HG03469 (cell line): ENCODE data around the gene WASF3.
"Not testable (repeated sequence)": the region's sequence is repeated elsewhere in the genome, so short reads cannot be mapped to it uniquely, and the experiment has no call there.

ENCODE experiments used
- ATAC-seq: cut with Tn5 transposase; IDR thresholded peaks from one replicate; pipeline ENCODE4 v1.9.1; 2021; ENCODE audit warnings: mild to moderate bottlenecking, moderate library complexity, moderate number of reproducible peaks; ENCODE audit not compliant: unreplicated experiment

The WASF3 gene

DNA sequence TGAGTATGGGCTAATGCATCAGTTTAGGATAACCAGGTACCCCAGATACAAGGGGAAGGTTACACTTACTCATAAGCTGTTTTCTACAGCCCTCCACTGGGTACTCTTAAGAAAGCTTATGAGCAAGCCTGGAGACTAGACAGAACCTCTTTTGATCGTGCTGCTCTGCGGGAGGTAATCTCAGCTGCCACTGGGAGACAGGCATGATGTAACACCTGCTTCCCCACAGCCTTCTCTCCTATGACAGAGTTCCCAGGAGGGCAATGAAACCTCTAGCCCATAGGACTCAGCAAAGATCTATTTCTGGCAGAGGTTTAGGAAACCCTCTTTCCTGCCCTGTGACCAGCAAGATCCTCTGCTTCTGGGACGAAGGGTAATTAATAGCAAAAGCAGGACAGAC lies 65.6 kb downstream of the WASF3 start:
- no peak for ATAC-seq

DNA sequence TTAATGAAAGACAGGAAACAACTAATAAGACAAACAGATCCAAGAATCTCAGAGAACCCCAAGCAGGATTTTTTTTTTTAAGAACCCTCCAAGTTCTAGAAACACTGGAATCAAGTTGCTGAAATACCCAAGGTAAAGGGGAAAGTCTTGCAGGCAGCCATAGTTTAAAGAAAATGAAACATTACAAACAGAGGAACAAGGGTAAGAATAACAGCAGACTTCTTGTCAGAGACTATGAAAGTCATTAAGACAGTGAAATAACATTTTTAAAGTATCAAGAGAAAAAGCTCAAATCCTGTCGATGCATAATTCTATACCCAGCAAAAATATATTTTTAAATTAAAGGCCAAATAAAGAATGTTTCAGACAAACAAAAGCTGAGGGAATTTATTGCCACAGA lies 67.1 kb downstream of the WASF3 start:
- no peak for ATAC-seq

DNA sequence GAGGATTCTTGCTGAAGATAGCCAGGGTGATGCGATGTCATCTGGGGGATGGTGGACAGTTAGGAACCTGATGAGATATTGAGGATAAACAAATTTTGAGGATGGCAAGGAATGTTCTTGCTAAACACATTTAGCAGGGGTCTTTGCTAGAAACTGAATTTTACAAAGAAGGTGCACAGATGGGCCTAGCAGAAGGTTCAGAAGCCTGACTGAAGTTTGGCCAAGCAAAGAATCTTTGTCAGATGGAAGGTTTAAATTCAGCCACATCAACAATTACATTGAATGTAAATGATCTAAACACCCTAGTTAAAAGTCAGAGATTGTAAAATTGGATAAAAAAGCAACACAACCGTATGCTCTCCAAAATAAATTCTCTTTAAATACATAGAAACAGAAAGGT lies 68.8 kb downstream of the WASF3 start:
- no peak for ATAC-seq

DNA sequence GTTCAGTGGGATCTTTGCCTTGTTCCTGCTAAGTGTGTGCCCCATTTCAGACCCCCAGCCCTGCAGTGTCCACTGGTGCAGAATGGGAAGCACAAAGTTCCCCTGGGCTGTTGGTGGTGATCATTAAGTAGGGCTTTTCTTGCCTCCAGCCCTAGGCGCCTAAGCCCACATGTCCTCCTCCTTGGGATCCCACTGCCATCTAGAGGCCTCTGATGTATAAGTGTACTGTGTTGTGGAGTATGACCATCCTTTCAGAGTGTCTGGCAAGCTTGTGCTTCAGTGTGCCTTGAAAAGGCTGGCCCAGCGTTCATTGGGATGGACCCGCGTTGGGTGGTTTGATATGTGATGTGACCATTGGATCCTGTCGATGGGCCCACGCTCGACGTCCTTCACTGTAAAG lies 71.2 kb downstream of the WASF3 start:
- ATAC-seq, result no peak

DNA sequence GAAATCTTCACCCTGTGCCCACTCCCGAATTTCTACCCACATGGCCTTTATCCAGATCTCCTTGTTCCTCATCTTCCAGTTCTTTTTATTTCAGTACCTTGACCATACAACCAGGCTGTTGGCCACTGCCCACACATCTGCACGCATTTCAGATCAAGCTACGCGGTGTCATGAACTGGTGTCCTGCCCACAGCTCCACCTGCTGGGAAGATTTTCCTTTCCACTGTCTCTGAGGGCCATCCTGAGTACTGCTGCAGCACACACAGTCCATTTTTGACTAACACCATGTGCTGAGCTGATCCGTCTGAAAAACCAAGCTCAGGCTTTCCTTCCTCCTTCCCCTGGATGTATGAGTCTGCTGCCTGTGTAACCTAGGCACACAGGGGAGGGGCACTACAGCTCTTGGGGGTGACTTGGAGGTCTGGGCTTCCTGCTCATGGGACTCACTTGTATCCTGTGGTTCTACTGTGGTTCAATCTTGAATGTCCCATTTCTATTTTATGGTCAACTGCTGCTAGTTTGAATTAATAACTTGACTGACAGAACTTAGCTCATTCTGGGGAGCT lies 71.9 kb downstream of the WASF3 start:
- ATAC-seq, result no peak

DNA sequence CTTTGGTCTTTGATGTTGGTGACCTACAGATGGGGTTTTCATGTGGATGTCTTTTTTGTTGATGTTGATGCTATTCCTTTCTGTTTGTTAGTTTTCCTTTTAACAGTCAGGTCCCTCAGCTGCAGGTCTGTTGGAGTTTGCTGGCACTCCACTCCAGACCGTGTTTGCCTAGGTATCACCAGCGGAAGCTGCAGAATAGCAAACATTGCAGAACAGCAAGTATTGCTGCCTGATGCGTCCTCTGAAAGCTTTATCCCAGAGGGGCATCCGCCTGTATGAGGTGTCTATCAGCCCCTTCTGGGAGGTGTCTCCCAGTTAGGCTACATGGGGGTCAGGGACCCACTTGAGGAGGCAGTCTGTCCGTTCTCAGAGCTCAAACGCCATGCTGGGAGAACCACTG lies 78.2 kb downstream of the WASF3 start:
- ATAC-seq, result not testable (repeated sequence)

DNA sequence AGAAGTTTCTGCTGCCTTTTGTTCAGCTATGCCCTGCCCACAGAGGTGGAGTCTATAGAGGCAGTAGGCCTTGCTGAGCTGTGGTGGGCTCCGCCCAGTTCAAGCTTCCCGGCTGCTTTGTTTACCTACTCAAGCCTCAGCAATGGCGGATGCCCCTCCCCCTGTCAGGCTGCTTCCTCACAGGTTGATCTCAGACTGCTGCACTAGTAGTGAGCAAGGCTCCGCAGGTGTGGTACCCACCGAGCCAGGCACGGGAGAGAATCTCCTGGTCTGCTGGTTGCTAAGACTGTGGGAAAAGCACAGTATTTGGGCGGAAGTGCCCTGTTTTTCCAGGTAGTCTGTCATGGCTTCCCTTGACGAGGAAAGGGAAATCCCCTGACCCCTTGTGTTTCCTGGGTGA lies 78.6 kb downstream of the WASF3 start:
- not testable (repeated sequence) for ATAC-seq

DNA sequence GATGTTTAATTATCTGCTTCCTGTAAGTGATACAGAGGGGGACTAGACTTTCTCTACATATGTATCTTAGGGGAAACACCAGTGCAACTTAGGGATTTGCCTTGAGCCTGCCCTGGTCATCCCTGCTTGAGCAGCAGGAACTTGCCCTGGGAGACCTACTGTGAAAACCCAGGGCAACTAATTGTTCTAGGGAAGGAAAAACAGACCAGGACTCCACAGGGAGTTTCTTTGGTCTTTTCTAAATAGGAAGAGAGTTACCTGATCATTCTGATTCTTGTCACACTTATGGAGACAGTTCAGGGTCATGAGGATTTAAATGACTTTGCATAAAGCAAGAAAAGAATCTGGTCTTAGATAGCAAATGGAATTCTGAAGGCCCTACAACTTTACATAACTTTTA lies 89.1 kb downstream of the WASF3 start:
- ATAC-seq, result no peak

DNA sequence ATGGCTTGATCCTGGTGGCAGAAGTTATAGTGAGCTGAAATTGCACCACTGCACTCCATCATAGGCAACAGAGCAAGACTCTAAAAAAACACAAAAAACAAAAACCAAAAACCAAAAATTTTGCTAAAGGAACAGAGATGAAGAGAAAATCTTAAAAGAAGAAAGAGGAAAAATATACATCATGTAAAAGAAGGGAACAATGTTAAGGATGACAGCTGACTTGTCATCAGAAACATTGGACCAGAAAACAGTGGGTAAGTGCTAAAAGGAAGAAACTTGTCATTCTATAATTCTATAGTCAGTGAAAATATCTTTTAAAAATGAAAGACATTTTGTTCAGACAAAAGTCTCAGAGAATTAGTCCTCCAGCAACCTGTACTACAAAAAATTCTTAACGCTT lies 93.8 kb downstream of the WASF3 start:
- no peak for ATAC-seq

DNA sequence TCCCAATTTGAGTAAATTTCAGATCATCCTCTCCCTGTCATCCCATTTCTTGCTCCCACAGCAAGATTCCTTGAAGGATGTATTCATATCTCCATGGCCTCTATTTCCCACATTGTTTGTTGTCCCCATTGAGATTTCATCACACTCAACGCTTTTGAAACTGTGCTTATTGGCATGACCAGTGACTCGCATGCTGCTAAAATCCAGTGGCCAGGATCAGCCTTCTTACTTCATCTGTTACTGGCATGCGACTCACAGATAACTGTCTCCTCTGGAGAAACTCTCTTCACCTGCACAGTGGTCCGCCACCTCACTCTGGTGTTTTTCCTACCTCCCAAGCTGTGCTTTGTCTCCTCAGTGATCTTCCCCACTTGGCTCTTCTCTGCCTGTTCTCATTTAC lies 95.8 kb downstream of the WASF3 start:
- no peak for ATAC-seq

DNA sequence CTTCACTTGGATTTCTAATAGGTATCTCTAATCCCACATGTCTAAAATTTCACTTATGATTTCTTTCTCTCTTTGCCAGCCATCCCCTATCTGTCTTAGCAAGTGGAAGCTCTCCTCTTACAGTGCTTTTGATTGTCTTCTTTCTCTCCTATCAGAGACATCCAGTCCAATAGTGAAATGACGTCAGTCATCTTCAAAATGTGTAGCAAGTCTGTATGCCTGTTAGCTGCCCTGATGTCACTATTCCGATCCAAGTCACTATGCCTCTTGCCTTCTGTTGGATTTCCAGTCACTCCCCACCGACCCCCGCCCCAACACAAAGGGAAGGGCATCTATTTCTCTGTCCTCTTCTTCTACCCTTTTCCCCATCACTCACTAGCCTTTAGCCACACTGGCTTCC lies 96.4 kb downstream of the WASF3 start:
- ATAC-seq, result no peak

DNA sequence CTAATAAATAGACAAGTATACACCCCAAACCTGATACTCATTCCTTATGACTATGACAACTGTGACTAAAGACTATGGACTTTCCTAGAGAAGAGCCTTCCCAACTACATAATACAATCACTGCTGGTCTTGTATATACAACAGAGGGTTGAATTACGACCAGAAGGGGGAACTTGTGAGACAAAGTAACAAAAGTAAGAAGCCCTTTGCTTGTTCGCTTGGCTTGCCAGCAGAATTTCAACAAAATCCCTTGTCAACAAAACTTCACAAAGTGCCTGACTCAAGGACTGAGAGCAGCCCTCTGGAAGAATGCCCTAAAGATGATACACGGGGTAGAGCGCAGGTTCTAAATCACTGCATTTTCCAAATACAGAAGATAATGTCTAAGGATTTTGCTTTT lies 99.4 kb downstream of the WASF3 start:
- no peak for ATAC-seq

DNA sequence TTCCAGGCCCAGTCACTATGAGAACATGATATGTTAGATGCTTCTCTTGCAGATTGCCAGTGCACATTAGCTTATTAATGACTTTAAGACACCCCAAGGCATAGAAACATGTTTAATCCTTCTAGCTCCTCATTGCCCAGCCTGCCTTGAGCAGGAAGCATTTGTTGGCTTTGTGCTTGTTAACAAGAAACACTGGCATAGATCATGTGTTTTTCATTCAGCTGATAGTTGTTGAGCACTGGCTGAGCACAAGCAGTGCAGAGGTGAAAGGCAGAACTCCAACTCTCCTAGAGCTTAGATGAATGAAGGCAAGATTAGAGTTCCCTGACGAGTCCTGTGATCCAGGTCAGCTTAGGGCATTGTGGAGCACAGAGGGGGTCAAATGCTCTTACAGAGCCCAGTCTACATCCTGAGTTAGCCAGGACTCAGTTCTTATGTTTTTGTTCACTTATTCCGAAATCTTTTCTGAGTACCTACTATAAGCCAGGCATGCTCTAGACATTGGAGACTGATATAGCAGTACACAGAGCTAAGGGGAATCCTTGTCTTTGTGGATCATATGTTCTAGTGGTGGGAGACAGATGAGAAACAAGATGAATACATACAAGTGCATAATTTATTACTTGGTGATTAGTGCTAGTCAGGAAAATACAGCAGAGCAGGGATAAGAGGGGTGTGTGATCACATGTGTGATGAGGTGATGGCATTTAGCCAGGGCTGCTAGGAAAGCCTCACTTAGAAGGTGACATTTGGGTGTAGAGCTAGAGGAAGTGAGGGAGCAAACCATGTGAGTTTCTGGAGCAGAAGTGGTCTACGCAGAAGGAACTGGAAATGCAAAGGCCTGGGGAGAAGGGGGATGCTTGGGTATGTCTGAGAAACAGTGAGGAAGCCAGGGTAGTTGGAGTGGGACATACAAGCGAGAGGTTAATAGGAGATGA lies 101.2 kb downstream of the WASF3 start:
- ATAC-seq, result no peak

DNA sequence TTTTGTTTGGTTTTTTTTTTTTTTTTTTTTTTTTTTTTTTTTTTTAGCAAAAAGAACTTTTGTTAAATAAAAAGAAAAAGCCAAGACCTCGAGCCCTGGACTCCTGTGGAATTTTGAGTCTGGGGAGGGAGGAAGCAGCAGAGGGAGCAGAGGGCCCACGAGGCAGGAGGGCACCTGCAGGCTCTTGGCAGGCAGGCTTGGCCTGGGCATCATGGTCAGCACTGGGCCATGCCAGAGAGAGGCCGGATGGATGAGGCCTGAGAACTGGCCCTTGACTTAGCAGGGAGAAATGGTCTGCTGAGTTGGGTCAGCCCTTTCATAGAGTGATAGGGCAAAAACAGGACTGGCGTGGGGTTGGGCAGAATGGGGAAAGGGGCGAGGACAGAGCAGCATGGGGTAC lies 102.7 kb downstream of the WASF3 start:
- ATAC-seq, result no peak

DNA sequence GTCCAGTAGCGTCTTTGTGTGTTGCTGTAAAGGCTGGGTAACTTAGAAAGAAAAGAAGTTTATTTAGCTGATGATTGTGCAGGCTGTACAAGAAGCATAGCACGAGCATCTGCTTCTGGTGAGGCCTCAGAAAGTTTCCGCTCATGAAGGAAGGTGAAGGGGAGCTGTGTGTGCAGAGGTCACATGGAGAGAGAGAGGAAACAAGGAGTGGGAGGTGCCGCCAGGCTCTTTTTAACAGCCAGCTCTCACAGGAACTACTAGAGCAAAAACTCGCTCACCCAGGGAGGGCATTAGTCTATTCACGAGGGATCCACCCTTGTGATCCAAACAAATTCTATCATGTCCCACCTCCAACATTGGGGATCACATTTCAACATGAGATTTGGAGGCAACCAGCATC lies 103.3 kb downstream of the WASF3 start:
- no peak for ATAC-seq

DNA sequence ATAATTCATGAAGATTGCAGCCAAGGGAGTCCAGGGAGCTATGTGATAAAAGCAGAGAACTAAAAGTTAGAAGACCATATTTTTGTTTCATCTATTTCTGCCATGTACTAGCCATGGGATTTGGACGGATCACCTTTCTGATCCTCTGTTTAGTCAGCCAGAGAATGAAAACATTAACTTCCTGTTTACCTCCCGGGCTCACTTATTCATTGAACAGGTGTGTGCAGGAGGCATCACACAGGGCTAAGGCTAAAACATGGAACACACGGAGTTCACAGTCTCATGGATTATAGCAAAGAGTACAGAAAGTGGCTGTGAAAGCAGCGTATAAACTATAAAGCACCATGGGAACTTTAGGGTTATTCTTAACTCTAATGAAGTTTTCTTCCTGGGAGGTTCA lies 106.3 kb downstream of the WASF3 start:
- no peak for ATAC-seq

DNA sequence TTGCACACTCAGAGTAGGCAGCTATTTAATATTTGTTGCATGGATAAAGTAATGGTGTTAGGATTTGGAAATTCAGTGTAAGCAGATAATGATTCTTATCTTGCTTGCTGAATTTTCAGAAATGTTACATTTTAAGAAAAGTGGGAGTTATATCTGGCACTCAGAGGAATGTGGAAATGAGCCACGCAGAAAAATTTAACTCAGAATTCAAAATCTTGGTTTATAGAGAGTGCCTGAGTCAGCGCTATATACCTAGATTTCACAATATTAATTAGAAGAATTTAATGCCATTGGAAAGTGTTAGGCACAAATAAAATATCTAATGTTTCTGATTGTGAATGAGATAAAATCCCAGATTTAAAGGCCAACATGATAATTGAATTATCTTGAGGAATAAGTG lies 106.8 kb downstream of the WASF3 start:
- no peak for ATAC-seq

DNA sequence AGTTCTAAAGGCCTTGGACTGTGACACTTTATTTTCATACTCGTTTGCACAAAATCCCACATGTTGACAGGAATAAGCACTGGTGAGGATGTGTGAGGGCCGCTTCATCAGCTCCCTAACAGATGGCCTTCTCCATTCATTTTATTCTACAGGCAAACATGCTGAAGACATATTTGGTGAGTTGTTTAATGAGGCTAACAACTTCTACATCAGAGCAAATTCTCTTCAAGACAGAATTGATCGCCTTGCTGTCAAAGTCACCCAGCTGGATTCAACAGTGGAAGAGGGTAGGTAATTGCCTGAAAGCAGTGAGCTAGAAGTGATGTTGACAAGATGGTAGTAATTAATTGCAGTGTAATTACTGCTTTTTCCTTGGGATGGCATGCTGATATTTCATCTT lies 107.4 kb downstream of the WASF3 start:
- no peak for ATAC-seq

DNA sequence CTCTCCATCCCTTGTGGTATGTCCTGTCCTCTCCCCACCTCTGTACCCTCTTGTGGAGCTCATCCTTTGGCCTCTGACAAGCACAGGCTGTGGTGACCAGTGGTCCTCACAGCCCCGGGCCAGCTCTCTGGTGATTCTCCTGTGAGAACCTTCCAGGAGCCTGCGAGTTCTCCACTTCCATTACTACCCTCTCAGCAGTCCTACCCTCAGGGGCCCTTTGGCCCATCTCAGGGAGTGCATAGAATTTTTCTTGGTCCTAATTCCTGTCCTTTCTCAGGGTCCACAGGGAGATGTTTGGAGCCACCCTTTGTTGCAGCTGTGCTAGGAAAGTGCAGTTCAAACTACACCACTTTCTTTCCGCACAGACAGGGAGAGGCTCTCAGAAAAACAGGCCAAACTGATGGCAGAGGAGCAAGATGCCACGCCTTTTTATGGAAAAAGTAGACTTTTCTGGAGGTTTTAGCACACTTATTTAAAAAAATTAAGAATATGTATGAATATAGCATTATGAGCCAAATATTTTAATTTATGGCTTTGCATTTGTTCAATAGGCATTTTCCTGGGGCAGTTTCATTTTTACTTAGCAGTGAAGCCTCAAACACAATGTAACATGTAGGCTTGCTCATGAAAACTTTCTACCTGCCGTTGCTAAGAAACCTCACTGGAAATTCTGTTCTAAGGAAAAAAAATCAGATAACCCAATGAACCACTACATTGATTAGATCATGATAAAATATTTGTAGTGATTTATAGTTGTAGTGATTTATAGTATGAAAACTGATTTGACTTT lies 111.1 kb downstream of the WASF3 start:
- ATAC-seq, result no peak

DNA sequence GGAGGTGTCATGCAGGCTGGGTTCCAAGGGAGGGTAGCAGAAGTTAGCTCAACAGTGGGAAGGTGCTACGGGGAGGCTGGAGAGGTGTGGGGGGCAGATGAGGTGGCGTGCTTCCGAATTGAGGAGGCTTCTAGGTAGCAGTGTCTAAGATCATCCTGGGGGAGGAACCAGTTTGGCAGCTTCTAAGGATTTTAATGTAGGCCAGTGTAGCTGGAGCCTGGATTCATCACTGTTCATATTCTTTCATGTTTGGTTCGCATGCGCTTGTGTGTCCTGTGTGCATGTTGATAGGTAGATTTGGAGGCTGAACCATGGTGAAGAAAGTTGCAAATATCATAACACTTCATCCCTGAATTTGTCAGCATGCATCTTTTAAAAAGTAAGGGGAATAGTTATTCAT lies 116.4 kb downstream of the WASF3 start:
- ATAC-seq, result no peak

DNA sequence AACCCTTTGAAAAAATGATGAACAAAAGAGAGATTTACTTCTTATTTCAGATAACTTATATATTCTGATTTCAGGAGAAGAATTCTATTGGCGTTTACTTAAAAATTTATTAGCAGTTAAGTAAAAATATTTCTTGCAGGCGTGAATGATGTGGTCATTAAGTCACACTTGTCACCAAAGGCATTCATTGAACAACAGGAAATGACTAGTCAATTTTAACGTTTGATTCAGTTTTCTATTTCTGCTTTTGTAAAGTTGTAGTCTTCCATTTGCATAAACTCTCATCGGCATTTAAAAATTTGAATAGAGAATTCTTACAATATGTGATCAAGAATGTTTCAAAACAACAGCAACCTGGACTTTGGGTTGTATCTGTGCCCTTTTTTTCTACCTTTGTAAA lies 119.7 kb downstream of the WASF3 start:
- ATAC-seq, result no peak

DNA sequence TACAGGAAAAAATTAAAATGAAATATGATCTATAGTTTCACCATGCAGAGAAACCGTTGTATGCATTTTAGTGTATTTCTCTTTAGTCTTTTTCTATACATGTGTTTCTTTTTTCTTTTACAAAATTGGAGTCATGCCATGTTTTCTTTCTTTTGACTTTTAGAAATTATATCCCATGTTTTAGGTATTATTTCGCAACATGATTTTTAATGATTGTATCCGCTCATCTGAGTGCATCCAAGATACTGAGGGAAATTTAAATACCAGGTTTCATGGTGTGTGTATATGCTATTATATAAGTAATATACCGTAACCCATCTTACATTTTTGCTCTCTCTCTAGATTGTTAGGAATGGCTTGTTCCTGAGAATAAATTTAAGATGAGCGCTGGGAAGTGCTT lies 120.8 kb downstream of the WASF3 start:
- no peak for ATAC-seq
